Thoracic aorta (tissue), 2 donors: Measurements from ENCODE around the gene PAPLN. TPM values are rescaled to one million over a fixed set of nuclear protein-coding genes. Genes with fewer than 3 reads are reported as not detected.

Experiments used
- ATAC-seq: fragments of 150-250 bp; one replicate; pipeline ENCODE4 v1.8.0; 2017; ENCODE audit warnings: low read depth; ENCODE audit not compliant: insufficient number of reproducible peaks, low FRiP score
- DNase-seq: peaks from one replicate; pipeline ENCODE4 v3.0.0-alpha.2; 2020; ENCODE audit warnings: low spot score
- H3K27ac ChIP-seq, 2 donors: fragments of 200-600 bp; sonication (generic); 1 replicate in 1 of 2; 2 replicates in 1 of 2; pipeline ENCODE4 v1.5.1; 2016; ENCODE audit warnings: mild to moderate bottlenecking in 2 of 2, moderate library complexity in 2 of 2
- H3K27me3 ChIP-seq: fragments of 200-600 bp; sonication (generic); replicated peaks from 2 replicates; pipeline ENCODE4 v1.6.0; 2016; ENCODE audit warnings: mild to moderate bottlenecking; ENCODE audit not compliant: insufficient read depth
- H3K36me3 ChIP-seq: fragments of 200-600 bp; sonication (generic); one replicate; pipeline ENCODE4 v1.5.1; 2016
- H3K4me1 ChIP-seq, 2 donors: fragments of 200-600 bp; sonication (generic); 1 replicate in 1 of 2; 2 replicates in 1 of 2; pipeline versions ENCODE4 v1.5.1 to v1.6.0; 2016; ENCODE audit warnings: low read depth in 2 of 2, mild to moderate bottlenecking in 1 of 2; ENCODE audit not compliant: control insufficient read depth in 1 of 2
- H3K4me3 ChIP-seq: fragments of 200-600 bp; sonication (generic); 2 replicates; pipeline ENCODE4 v1.5.1; 2016; ENCODE audit warnings: mild to moderate bottlenecking
- H3K9me3 ChIP-seq: fragments of 200-600 bp; sonication (generic); 2 replicates; pipeline ENCODE4 v1.5.1; 2016
- CTCF ChIP-seq: fragments of 200-600 bp; sonication (generic); IDR thresholded peaks from one replicate; pipeline ENCODE4 v1.5.1; 2019; ENCODE audit warnings: antibody characterized with exemption
- total RNA-seq, 2 donors: library from RNA; depleted of rRNA; stranded (reverse); fragments of >200 nt; gene quantifications; one replicate each; pipeline versions ENCODE4 v1.1.0 to v1.2.3, GENCODE V29; 2016

The PAPLN gene
- total RNA-seq, 2 donors from 2014 or later, result 10.0 to 10.2 TPM

GRCh38 chr14:73220634-73221033 lies 16.7 kb upstream of the PAPLN start:
- DNase-seq (no peak), ATAC-seq (no peak)
- H3K27ac ChIP-seq, result no peak overlapping the region
- H3K27me3 ChIP-seq, result no peaks in the 10 kb centered on the region
- peaks cover 20% of the 10 kb centered on the region for H3K36me3 ChIP-seq
- H3K4me3 ChIP-seq, result no peak overlapping the region
- no peak for TF ChIP-seq CTCF
- H3K4me1 ChIP-seq, result no peaks in the 10 kb centered on the region
- no peaks in the 10 kb centered on the region for H3K9me3 ChIP-seq

GRCh38 chr14:73221945-73222344 lies 15.4 kb upstream of the PAPLN start:
- peaks cover 20% of the 10 kb centered on the region for H3K36me3 ChIP-seq
- ATAC-seq (no peak), DNase-seq (no peak)
- H3K9me3 ChIP-seq, result no peaks in the 10 kb centered on the region
- no peak overlapping the region for H3K4me3 ChIP-seq
- H3K27ac ChIP-seq, result no peak overlapping the region
- no peaks in the 10 kb centered on the region for H3K4me1 ChIP-seq
- no peak for TF ChIP-seq CTCF
- H3K27me3 ChIP-seq, result no peaks in the 10 kb centered on the region

GRCh38 chr14:73223049-73223448 lies 14.3 kb upstream of the PAPLN start:
- no peak for DNase-seq
- TF ChIP-seq CTCF, result no peak

GRCh38 chr14:73225496-73225895 lies 11.8 kb upstream of the PAPLN start:
- peaks cover 5 to 13% of the 10 kb centered on the region in 2 donors for H3K4me1 ChIP-seq
- no peak for TF ChIP-seq CTCF
- no peak overlapping the region for H3K27ac ChIP-seq
- ATAC-seq (no peak), DNase-seq (no peak)
- H3K27me3 ChIP-seq, result no peaks in the 10 kb centered on the region
- no peaks in the 10 kb centered on the region for H3K36me3 ChIP-seq
- H3K9me3 ChIP-seq, result no peaks in the 10 kb centered on the region
- no peak overlapping the region for H3K4me3 ChIP-seq

More at GRCh38 chr14:73223049-73223448, 14.3 kb upstream of the PAPLN start:
- no peak for ATAC-seq
- peaks cover 0 to 3% of the 10 kb centered on the region in 2 donors for H3K4me1 ChIP-seq
- no peak overlapping the region for H3K27ac ChIP-seq
- no peaks in the 10 kb centered on the region for H3K9me3 ChIP-seq
- peaks cover 16% of the 10 kb centered on the region for H3K36me3 ChIP-seq
- H3K4me3 ChIP-seq, result no peak overlapping the region
- no peaks in the 10 kb centered on the region for H3K27me3 ChIP-seq

- H3K4me1 ChIP-seq, result peaks cover 5 to 13% of the 10 kb centered on the region in 2 donors
- no peaks in the 10 kb centered on the region for H3K9me3 ChIP-seq
- no peak overlapping the region for H3K4me3 ChIP-seq
- no peaks in the 10 kb centered on the region for H3K36me3 ChIP-seq
- H3K27me3 ChIP-seq, result no peaks in the 10 kb centered on the region
- TF ChIP-seq CTCF, result no peak
- H3K27ac ChIP-seq, result no peak overlapping the region
- ATAC-seq, result no peak
- DNase-seq, result no peak
These were observed 9.2 kb upstream of the PAPLN start for GRCh38 chr14:73227812-73228781.
